ENCODE data around the gene KITLG. TPM values are rescaled to one million over a fixed set of nuclear protein-coding genes. Genes with fewer than 3 reads are reported as not detected.

KITLG gene
- total and polyA plus RNA-seq, 4 donors, result 15.4 to 34.3 (median 20.2) TPM

GRCh38 chr12:88529531-88530488, 50.5 kb downstream of the KITLG start:
- WGBS (ENCODE audit: insufficient coverage), result 15% methylated on average over 4 of the region's 9 CpGs
- Histone ChIP-seq H3K9me3 (ENCODE audit: control insufficient read depth, insufficient read depth, low read length) (no peaks in the 10 kb centered on the region), H3K36me3 (ENCODE audit: control insufficient read depth, insufficient read depth, low read length) (no peaks in the 10 kb centered on the region), H3K4me3 (ENCODE audit: low read depth, low read length) (no peak overlapping the region), H3K27ac (ENCODE audit: low read depth, low read length) (no peak overlapping the region), H3K4me1 (ENCODE audit: control insufficient read depth, insufficient read depth, low read length) (no peaks in the 10 kb centered on the region), H3K27me3 (ENCODE audit: control insufficient read depth, insufficient read depth, low read length) (no peaks in the 10 kb centered on the region)
- DNase-seq (ENCODE audit: low read depth in 4 of 6, low spot score in 6 of 6), result peak in 2 of 6 donors; percentile 8 to 20

- Histone ChIP-seq H3K36me3 (ENCODE audit: control insufficient read depth, insufficient read depth, low read length) (no peaks in the 10 kb centered on the region), H3K4me3 (ENCODE audit: low read depth, low read length) (no peak overlapping the region), H3K9me3 (ENCODE audit: control insufficient read depth, insufficient read depth, low read length) (no peaks in the 10 kb centered on the region), H3K27ac (ENCODE audit: low read depth, low read length) (no peak overlapping the region), H3K27me3 (ENCODE audit: control insufficient read depth, insufficient read depth, low read length) (no peaks in the 10 kb centered on the region), H3K4me1 (ENCODE audit: control insufficient read depth, insufficient read depth, low read length) (no peaks in the 10 kb centered on the region)
- 96% methylated on average over 4 of the region's 7 CpGs for WGBS (ENCODE audit: insufficient coverage)
- DNase-seq (ENCODE audit: low read depth in 4 of 6, low spot score in 6 of 6), result no peak
Observed at GRCh38 chr12:88522961-88523360, 57.3 kb downstream of the KITLG start.

GRCh38 chr12:88520436-88520820, 59.8 kb downstream of the KITLG start:
- H3K4me1 ChIP-seq (ENCODE audit: control insufficient read depth, insufficient read depth, low read length), result no peaks in the 10 kb centered on the region
- no peak overlapping the region for H3K4me3 ChIP-seq (ENCODE audit: low read depth, low read length)
- no peaks in the 10 kb centered on the region for H3K9me3 ChIP-seq (ENCODE audit: control insufficient read depth, insufficient read depth, low read length)
- H3K36me3 ChIP-seq (ENCODE audit: control insufficient read depth, insufficient read depth, low read length), result no peaks in the 10 kb centered on the region
- no peak for DNase-seq (ENCODE audit: low read depth in 4 of 6, low spot score in 6 of 6)
- 83% methylated on average over 1 of the region's 2 CpGs for WGBS (ENCODE audit: insufficient coverage)
- H3K27me3 ChIP-seq (ENCODE audit: control insufficient read depth, insufficient read depth, low read length), result no peaks in the 10 kb centered on the region
- peak overlapping the region; percentile 18 for H3K27ac ChIP-seq (ENCODE audit: low read depth, low read length)

GRCh38 chr12:88519802-88520435, 60.4 kb downstream of the KITLG start:
- Histone ChIP-seq H3K4me1 (ENCODE audit: control insufficient read depth, insufficient read depth, low read length) (no peaks in the 10 kb centered on the region), H3K9me3 (ENCODE audit: control insufficient read depth, insufficient read depth, low read length) (no peaks in the 10 kb centered on the region), H3K27ac (ENCODE audit: low read depth, low read length) (no peak overlapping the region), H3K4me3 (ENCODE audit: low read depth, low read length) (no peak overlapping the region), H3K36me3 (ENCODE audit: control insufficient read depth, insufficient read depth, low read length) (no peaks in the 10 kb centered on the region), H3K27me3 (ENCODE audit: control insufficient read depth, insufficient read depth, low read length) (no peaks in the 10 kb centered on the region)
- no CpG with 5 or more reads among the region's 3 CpGs for WGBS (ENCODE audit: insufficient coverage)
- DNase-seq (ENCODE audit: low read depth in 4 of 6, low spot score in 6 of 6), result no peak

GRCh38 chr12:88518863-88519403, 61.3 kb downstream of the KITLG start:
- H3K4me1 ChIP-seq (ENCODE audit: control insufficient read depth, insufficient read depth, low read length), result no peaks in the 10 kb centered on the region
- peaks cover 2% of the 10 kb centered on the region for H3K9me3 ChIP-seq (ENCODE audit: control insufficient read depth, insufficient read depth, low read length)
- no peaks in the 10 kb centered on the region for H3K27me3 ChIP-seq (ENCODE audit: control insufficient read depth, insufficient read depth, low read length)
- DNase-seq (ENCODE audit: low read depth in 4 of 6, low spot score in 6 of 6), result no peak
- no peak overlapping the region for H3K4me3 ChIP-seq (ENCODE audit: low read depth, low read length)
- H3K36me3 ChIP-seq (ENCODE audit: control insufficient read depth, insufficient read depth, low read length), result no peaks in the 10 kb centered on the region
- H3K27ac ChIP-seq (ENCODE audit: low read depth, low read length), result no peak overlapping the region
- 100% methylated on average over 2 of the region's 5 CpGs for WGBS (ENCODE audit: insufficient coverage)

GRCh38 chr12:88516811-88517210, 63.5 kb downstream of the KITLG start:
- Histone ChIP-seq H3K4me1 (ENCODE audit: control insufficient read depth, insufficient read depth, low read length) (no peaks in the 10 kb centered on the region), H3K27ac (ENCODE audit: low read depth, low read length) (no peak overlapping the region), H3K9me3 (ENCODE audit: control insufficient read depth, insufficient read depth, low read length) (peaks cover 2% of the 10 kb centered on the region), H3K27me3 (ENCODE audit: control insufficient read depth, insufficient read depth, low read length) (no peaks in the 10 kb centered on the region), H3K36me3 (ENCODE audit: control insufficient read depth, insufficient read depth, low read length) (no peaks in the 10 kb centered on the region), H3K4me3 (ENCODE audit: low read depth, low read length) (no peak overlapping the region)
- DNase-seq (ENCODE audit: low read depth in 4 of 6, low spot score in 6 of 6), result no peak

- no CpG with 5 or more reads among the region's 3 CpGs for WGBS (ENCODE audit: insufficient coverage)
- H3K27me3 ChIP-seq (ENCODE audit: control insufficient read depth, insufficient read depth, low read length), result no peaks in the 10 kb centered on the region
- H3K4me1 ChIP-seq (ENCODE audit: control insufficient read depth, insufficient read depth, low read length), result no peaks in the 10 kb centered on the region
Observed at GRCh38 chr12:88510843-88511242, 69.4 kb downstream of the KITLG start.

GRCh38 chr12:88509851-88510250, 70.4 kb downstream of the KITLG start:
- DNase-seq (ENCODE audit: low read depth in 4 of 6, low spot score in 6 of 6), result no peak

More at GRCh38 chr12:88510843-88511242, 69.4 kb downstream of the KITLG start:
- H3K9me3 ChIP-seq (ENCODE audit: control insufficient read depth, insufficient read depth, low read length), result peaks cover 2% of the 10 kb centered on the region
- H3K36me3 ChIP-seq (ENCODE audit: control insufficient read depth, insufficient read depth, low read length), result no peaks in the 10 kb centered on the region
- no peak overlapping the region for H3K27ac ChIP-seq (ENCODE audit: low read depth, low read length)
- DNase-seq (ENCODE audit: low read depth in 4 of 6, low spot score in 6 of 6), result no peak
- H3K4me3 ChIP-seq (ENCODE audit: low read depth, low read length), result no peak overlapping the region

GRCh38 chr12:88509347-88509746, 70.9 kb downstream of the KITLG start:
- Histone ChIP-seq H3K4me1 (ENCODE audit: control insufficient read depth, insufficient read depth, low read length) (no peaks in the 10 kb centered on the region), H3K4me3 (ENCODE audit: low read depth, low read length) (no peak overlapping the region), H3K27me3 (ENCODE audit: control insufficient read depth, insufficient read depth, low read length) (no peaks in the 10 kb centered on the region), H3K36me3 (ENCODE audit: control insufficient read depth, insufficient read depth, low read length) (no peaks in the 10 kb centered on the region), H3K9me3 (ENCODE audit: control insufficient read depth, insufficient read depth, low read length) (peaks cover 2% of the 10 kb centered on the region), H3K27ac (ENCODE audit: low read depth, low read length) (no peak overlapping the region)
- no peak for DNase-seq (ENCODE audit: low read depth in 4 of 6, low spot score in 6 of 6)
- no CpG with 5 or more reads among the region's 5 CpGs for WGBS (ENCODE audit: insufficient coverage)

More at GRCh38 chr12:88509851-88510250, 70.4 kb downstream of the KITLG start:
- Histone ChIP-seq H3K27ac (ENCODE audit: low read depth, low read length) (no peak overlapping the region), H3K27me3 (ENCODE audit: control insufficient read depth, insufficient read depth, low read length) (no peaks in the 10 kb centered on the region), H3K9me3 (ENCODE audit: control insufficient read depth, insufficient read depth, low read length) (peaks cover 2% of the 10 kb centered on the region), H3K36me3 (ENCODE audit: control insufficient read depth, insufficient read depth, low read length) (no peaks in the 10 kb centered on the region), H3K4me1 (ENCODE audit: control insufficient read depth, insufficient read depth, low read length) (no peaks in the 10 kb centered on the region), H3K4me3 (ENCODE audit: low read depth, low read length) (no peak overlapping the region)
- WGBS (ENCODE audit: insufficient coverage), result no CpG with 5 or more reads among the region's 2 CpGs

Measured in spinal cord (tissue), 10 donors.